Fibroblast of the aortic adventitia (primary cell): ENCODE results near the gene IGSF8. TPM values are rescaled to one million over a fixed set of nuclear protein-coding genes. Genes with fewer than 3 reads are reported as not detected.

Experiments
- DNase-seq: peaks from one replicate; pipeline ENCODE4 v3.0.0-alpha.2; 2010; ENCODE audit warnings: low read depth
- H3K4me3 ChIP-seq: 2 replicates; pipeline ENCODE4 v1.5.1; 2011; ENCODE audit warnings: low read depth, mild to moderate bottlenecking, control low read depth, low read length, moderate library complexity
- CTCF ChIP-seq: IDR thresholded peaks from 2 replicates; pipeline ENCODE4 v1.5.1; 2011; ENCODE audit warnings: mild to moderate bottlenecking, low read length, control low read depth, inconsistent platforms; ENCODE audit not compliant: insufficient read depth
- total RNA-seq: library from RNA; depleted of rRNA; stranded (reverse); fragments of >200 nt; gene quantifications from 2 replicates; pipeline ENCODE4 v1.2.3, GENCODE V29; 2012; ENCODE audit warnings: low replicate concordance

IGSF8 gene
- total RNA-seq, 1 donor: 10.8 TPM

GRCh38 chr1:160082487-160082886 lies 15.9 kb downstream of the IGSF8 start:
- TF ChIP-seq CTCF: no peak
- H3K4me3 ChIP-seq: no peak overlapping the region
- no peak for DNase-seq

- TF ChIP-seq CTCF: no peak
- no peak within 1 kb of the TSS for H3K4me3 ChIP-seq
- peak; percentile 40 for DNase-seq
These were observed 17.0 kb downstream of the IGSF8 start, which contains the start of gene KCNJ9 for GRCh38 chr1:160081261-160081936. Gene KCNJ9 (plus strand): TSS chr1:160081538. CDS start chr1:160084031, 2,493 bp downstream.

GRCh38 chr1:160080381-160081100 lies 17.9 kb downstream of the IGSF8 start:
- no peak for TF ChIP-seq CTCF
- H3K4me3 ChIP-seq: no peak overlapping the region

GRCh38 chr1:160079448-160079847 lies 19.0 kb downstream of the IGSF8 start:
- peak; percentile 2 for TF ChIP-seq CTCF
- no peak for DNase-seq
- no peak overlapping the region for H3K4me3 ChIP-seq

More at GRCh38 chr1:160080381-160081100, 17.9 kb downstream of the IGSF8 start:
- no peak for DNase-seq

- H3K4me3 ChIP-seq: no peak overlapping the region
- peak; percentile 77 for TF ChIP-seq CTCF
- peak; percentile 15 for DNase-seq
These were observed 19.8 kb downstream of the IGSF8 start for GRCh38 chr1:160078512-160079195.

GRCh38 chr1:160077486-160077885 lies 20.9 kb downstream of the IGSF8 start:
- no peak for DNase-seq
- no peak overlapping the region for H3K4me3 ChIP-seq
- no peak for TF ChIP-seq CTCF
